Measurements from ENCODE around the gene CHRNA3. TPM values are rescaled to one million over a fixed set of nuclear protein-coding genes. Genes with fewer than 3 reads are reported as not detected.
A peak's percentile ranks its signal among the peaks of the same experiment; 100 is the strongest.

Gene CHRNA3
- total RNA-seq, 2 donors from 2014 or later, result 1.7 TPM; not detected in 1

GRCh38 chr15:78651007-78651406 is 30.2 kb upstream of the CHRNA3 start:
- no peaks in the 10 kb centered on the region for H3K9me3 ChIP-seq
- no peaks in the 10 kb centered on the region for H3K36me3 ChIP-seq
- H3K27me3 ChIP-seq, result no peaks in the 10 kb centered on the region
- H3K27ac ChIP-seq, result no peak overlapping the region
- TF ChIP-seq CTCF (IDR thresholded peaks at IDR 0.05), result no peak
- H3K4me1 ChIP-seq, result no peaks in the 10 kb centered on the region
- DNase-seq (ENCODE audit: low spot score), result no peak
- no peak overlapping the region for H3K4me3 ChIP-seq

DNA sequence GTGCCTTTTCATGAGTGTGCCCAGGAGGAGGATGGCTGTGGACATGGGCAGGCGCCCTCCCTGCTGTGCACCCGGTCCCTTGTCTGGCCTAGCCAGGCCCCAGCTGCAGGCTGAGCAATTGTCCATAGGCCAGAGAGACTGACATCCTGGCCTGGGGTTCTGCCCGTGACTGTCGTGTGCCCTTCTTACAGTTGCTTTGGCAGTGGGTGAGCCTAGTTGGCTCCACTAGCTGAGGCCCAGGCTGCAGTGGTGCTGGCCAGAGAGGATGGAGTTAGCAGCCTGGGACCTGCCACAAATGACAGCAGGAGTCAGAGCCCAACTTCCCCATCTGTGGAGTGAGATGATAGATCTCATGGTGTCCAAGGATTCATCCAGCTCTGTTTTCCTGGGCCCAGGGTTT is 29.2 kb upstream of the CHRNA3 start:
- no peak for DNase-seq (ENCODE audit: low spot score)
- Histone ChIP-seq H3K27ac (no peak overlapping the region), H3K4me1 (no peaks in the 10 kb centered on the region), H3K4me3 (no peak overlapping the region), H3K9me3 (no peaks in the 10 kb centered on the region), H3K27me3 (no peaks in the 10 kb centered on the region), H3K36me3 (no peaks in the 10 kb centered on the region)
- TF ChIP-seq CTCF (IDR thresholded peaks at IDR 0.05), result no peak

- peaks cover 0 to 10% of the 10 kb centered on the region in 2 donors for H3K4me1 ChIP-seq
- H3K27me3 ChIP-seq, result peaks cover 0 to 6% of the 10 kb centered on the region in 2 donors
- H3K36me3 ChIP-seq, result no peaks in the 10 kb centered on the region
- TF ChIP-seq CTCF (IDR thresholded peaks at IDR 0.05), result no peak
- H3K4me3 ChIP-seq, result no peak overlapping the region
- DNase-seq (ENCODE audit: low spot score), result no peak
- no peak overlapping the region for H3K27ac ChIP-seq
- H3K9me3 ChIP-seq, result no peaks in the 10 kb centered on the region
Observed at GRCh38 chr15:78645009-78645408, 24.2 kb upstream of the CHRNA3 start.

- H3K4me3 ChIP-seq, result no peak overlapping the region
- H3K4me1 ChIP-seq, result peaks cover 0 to 10% of the 10 kb centered on the region in 2 donors
- no peaks in the 10 kb centered on the region for H3K9me3 ChIP-seq
- TF ChIP-seq CTCF (IDR thresholded peaks at IDR 0.05), result no peak
- no peak overlapping the region for H3K27ac ChIP-seq
- no peak for DNase-seq (ENCODE audit: low spot score)
- H3K36me3 ChIP-seq, result no peaks in the 10 kb centered on the region
- H3K27me3 ChIP-seq, result peaks cover 0 to 6% of the 10 kb centered on the region in 2 donors
Observed at GRCh38 chr15:78642331-78642730, 21.5 kb upstream of the CHRNA3 start.

- TF ChIP-seq CTCF (IDR thresholded peaks at IDR 0.05), result no peak
- peaks cover 0 to 10% of the 10 kb centered on the region in 2 donors for H3K4me1 ChIP-seq
- no peak overlapping the region for H3K27ac ChIP-seq
- H3K27me3 ChIP-seq, result peaks cover 0 to 6% of the 10 kb centered on the region in 2 donors
- H3K9me3 ChIP-seq, result no peaks in the 10 kb centered on the region
- H3K36me3 ChIP-seq, result no peaks in the 10 kb centered on the region
- no peak overlapping the region for H3K4me3 ChIP-seq
- DNase-seq (ENCODE audit: low spot score), result no peak
Observed at GRCh38 chr15:78641749-78642275, 21.0 kb upstream of the CHRNA3 start.

GRCh38 chr15:78641102-78641748 is 20.4 kb upstream of the CHRNA3 start, which contains the start of gene CHRNB4:
Gene CHRNB4 (minus strand): TSS chr15:78641210. CDS start chr15:78641133, 77 bp downstream.
- H3K9me3 ChIP-seq, result no peaks in the 10 kb centered on the region
- peak within 1 kb of the TSS; percentile 34 to 54 for H3K4me3 ChIP-seq
- TF ChIP-seq CTCF (IDR thresholded peaks at IDR 0.05), result no peak
- H3K27ac ChIP-seq, result no peak within 1 kb of the TSS
- no peaks in the 10 kb centered on the region for H3K36me3 ChIP-seq
- peaks cover 0 to 6% of the 10 kb centered on the region in 2 donors for H3K27me3 ChIP-seq
- DNase-seq (ENCODE audit: low spot score), result no peak
- peaks cover 0 to 10% of the 10 kb centered on the region in 2 donors for H3K4me1 ChIP-seq
